ENCODE results near the gene EPS8L3. TPM values are rescaled to one million over a fixed set of nuclear protein-coding genes. Genes with fewer than 3 reads are reported as not detected.

EPS8L3 gene
- total and polyA plus RNA-seq, 2 donors (not counting 3 experiments of a cell fraction or from before 2014, with no cell fraction given): not detected

DNA sequence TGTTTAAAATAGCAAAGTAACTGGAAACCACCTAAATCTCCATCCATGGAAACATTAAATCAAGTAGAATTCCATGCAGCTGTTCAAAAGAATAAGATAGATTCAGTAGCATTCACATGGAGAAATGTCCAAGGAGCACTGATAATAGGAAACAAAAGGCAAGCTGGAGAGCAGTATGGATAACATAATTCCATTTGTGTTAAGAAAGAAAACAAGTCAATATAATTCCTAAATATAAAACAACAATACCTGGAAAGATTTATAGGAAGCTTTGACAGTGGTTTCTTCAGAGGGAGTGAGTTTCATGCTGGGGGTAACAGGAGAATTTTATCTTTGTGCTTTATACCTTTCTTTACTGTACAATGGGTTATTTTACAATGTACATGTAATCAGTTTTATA lies 36.6 kb upstream of the EPS8L3 start:
- Histone ChIP-seq H3K9ac (replicated peaks; ENCODE audit: extremely low read depth, insufficient read depth, low read length) (no peak overlapping the region), H3K27ac (ENCODE audit: insufficient read depth, low read depth, low read length) (no peak overlapping the region), H3K27me3 (ENCODE audit: control insufficient read depth in 2 of 2, insufficient read depth in 2 of 2, low read length in 2 of 2) (no peaks in the 10 kb centered on the region), H3K36me3 (ENCODE audit: control insufficient read depth in 2 of 2, extremely low read depth in 1 of 2, insufficient read depth in 2 of 2, low read length in 2 of 2) (no peaks in the 10 kb centered on the region), H2AFZ (ENCODE audit: low read depth, low read length) (no peak overlapping the region), H3K4me3 (replicated peaks in 1 of 3; ENCODE audit: insufficient read depth in 1 of 3, low read depth in 1 of 3, low read length in 3 of 3) (no peak overlapping the region), H3K9me3 (replicated peaks; ENCODE audit: control insufficient read depth, insufficient read depth, low read length) (no peaks in the 10 kb centered on the region), H3K9me1 (replicated peaks; ENCODE audit: control insufficient read depth, extremely low read depth, insufficient read depth, low read length) (no peaks in the 10 kb centered on the region), H3K4me1 (ENCODE audit: control insufficient read depth, extremely low read depth, insufficient read depth, low read length) (no peaks in the 10 kb centered on the region), H3K4me2 (ENCODE audit: insufficient read depth, low read length) (no peak overlapping the region), H3K79me2 (ENCODE audit: control insufficient read depth, insufficient read depth, low read length) (no peaks in the 10 kb centered on the region), H4K20me1 (replicated peaks; ENCODE audit: control insufficient read depth, extremely low read depth, insufficient read depth, low read length) (no peaks in the 10 kb centered on the region)
- dilution Hi-C loops (cut with MboI; ENCODE audit: extremely low pct_ligation_motif_present, low sequenced_read_pairs): no loop called here
- POLR2A ChIA-PET: no interaction called here
- TF ChIP-seq GATA2 (IDR thresholded peaks at IDR 0.05; ENCODE audit: insufficient read depth, insufficient read length, low read depth, low read length) (no peak), EZH2 (IDR thresholded peaks at IDR 0.05; ENCODE audit: borderline replicate concordance, low read depth, low read length, severe bottlenecking) (no peak), JUN (IDR thresholded peaks at IDR 0.05; ENCODE audit: borderline replicate concordance, insufficient read depth, insufficient read length, low read depth) (no peak), MYC (IDR thresholded peaks at IDR 0.05; ENCODE audit: low read depth, low read length) (no peak), POLR2A (IDR thresholded peaks at IDR 0.05; ENCODE audit: low read depth, low read length) (no peak), POLR2AphosphoS5 (IDR thresholded peaks at IDR 0.05; ENCODE audit: insufficient read depth, low read depth, low read length) (no peak), FOS (IDR thresholded peaks at IDR 0.05; ENCODE audit: borderline replicate concordance, insufficient read depth, low read length) (no peak)
- TF ChIP-seq, protein P1, sequence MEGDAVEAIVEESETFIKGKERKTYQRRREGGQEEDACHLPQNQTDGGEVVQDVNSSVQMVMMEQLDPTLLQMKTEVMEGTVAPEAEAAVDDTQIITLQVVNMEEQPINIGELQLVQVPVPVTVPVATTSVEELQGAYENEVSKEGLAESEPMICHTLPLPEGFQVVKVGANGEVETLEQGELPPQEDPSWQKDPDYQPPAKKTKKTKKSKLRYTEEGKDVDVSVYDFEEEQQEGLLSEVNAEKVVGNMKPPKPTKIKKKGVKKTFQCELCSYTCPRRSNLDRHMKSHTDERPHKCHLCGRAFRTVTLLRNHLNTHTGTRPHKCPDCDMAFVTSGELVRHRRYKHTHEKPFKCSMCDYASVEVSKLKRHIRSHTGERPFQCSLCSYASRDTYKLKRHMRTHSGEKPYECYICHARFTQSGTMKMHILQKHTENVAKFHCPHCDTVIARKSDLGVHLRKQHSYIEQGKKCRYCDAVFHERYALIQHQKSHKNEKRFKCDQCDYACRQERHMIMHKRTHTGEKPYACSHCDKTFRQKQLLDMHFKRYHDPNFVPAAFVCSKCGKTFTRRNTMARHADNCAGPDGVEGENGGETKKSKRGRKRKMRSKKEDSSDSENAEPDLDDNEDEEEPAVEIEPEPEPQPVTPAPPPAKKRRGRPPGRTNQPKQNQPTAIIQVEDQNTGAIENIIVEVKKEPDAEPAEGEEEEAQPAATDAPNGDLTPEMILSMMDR (IDR thresholded peaks at IDR 0.05; ENCODE audit: extremely low read depth in 1 of 2, insufficient read depth in 1 of 2, low read depth in 1 of 2, low read length in 2 of 2): no peak
- TF ChIP-seq, protein P2, sequence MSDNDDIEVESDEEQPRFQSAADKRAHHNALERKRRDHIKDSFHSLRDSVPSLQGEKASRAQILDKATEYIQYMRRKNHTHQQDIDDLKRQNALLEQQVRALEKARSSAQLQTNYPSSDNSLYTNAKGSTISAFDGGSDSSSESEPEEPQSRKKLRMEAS (IDR thresholded peaks at IDR 0.05; ENCODE audit: insufficient read depth, insufficient read length): no peak
- no peak for DNase-seq (ENCODE audit: low read depth, low spot score)
- intact Hi-C loops (cut with micrococcal nuclease): no loop called here
- CTCF ChIA-PET: interaction anchor here (1.2 to 3.7 kb wide), 2 partner anchors 9 to 13 kb away, joined by 4 to 26 read pairs; no protein-coding TSS in a partner anchor
- FAIRE-seq: no peak
- BruUV-seq (replicated peaks): no TSS peak

Data from endothelial cell of umbilical vein (primary cell).